ENCODE results near the gene MFAP2. TPM values are rescaled to one million over a fixed set of nuclear protein-coding genes. Genes with fewer than 3 reads are reported as not detected.

Gene MFAP2
- total RNA-seq, 2 donors from 2014 or later, result 120 to 170 TPM

- Histone ChIP-seq H3K27ac (ENCODE audit: low read depth, low read length) (no peak overlapping the region), H3K9ac (ENCODE audit: extremely low read depth, low read length, poor library complexity, severe bottlenecking) (no peak overlapping the region), H3K9me3 (ENCODE audit: control insufficient read depth, low read length) (no peaks in the 10 kb centered on the region), H3K27me3 (ENCODE audit: control insufficient read depth, insufficient read depth, low read length, poor library complexity, severe bottlenecking) (no peaks in the 10 kb centered on the region), H3K4me1 (ENCODE audit: control insufficient read depth, insufficient read depth, low read length) (no peaks in the 10 kb centered on the region), H3K4me3 (ENCODE audit: low read length) (peak overlapping the region; percentile 71), H3K36me3 (ENCODE audit: control insufficient read depth, insufficient read depth, low read length) (no peaks in the 10 kb centered on the region)
- no peaks in the 10 kb centered on the region for H3K9me3 Mint-ChIP-seq
- TF ChIP-seq, protein P1, sequence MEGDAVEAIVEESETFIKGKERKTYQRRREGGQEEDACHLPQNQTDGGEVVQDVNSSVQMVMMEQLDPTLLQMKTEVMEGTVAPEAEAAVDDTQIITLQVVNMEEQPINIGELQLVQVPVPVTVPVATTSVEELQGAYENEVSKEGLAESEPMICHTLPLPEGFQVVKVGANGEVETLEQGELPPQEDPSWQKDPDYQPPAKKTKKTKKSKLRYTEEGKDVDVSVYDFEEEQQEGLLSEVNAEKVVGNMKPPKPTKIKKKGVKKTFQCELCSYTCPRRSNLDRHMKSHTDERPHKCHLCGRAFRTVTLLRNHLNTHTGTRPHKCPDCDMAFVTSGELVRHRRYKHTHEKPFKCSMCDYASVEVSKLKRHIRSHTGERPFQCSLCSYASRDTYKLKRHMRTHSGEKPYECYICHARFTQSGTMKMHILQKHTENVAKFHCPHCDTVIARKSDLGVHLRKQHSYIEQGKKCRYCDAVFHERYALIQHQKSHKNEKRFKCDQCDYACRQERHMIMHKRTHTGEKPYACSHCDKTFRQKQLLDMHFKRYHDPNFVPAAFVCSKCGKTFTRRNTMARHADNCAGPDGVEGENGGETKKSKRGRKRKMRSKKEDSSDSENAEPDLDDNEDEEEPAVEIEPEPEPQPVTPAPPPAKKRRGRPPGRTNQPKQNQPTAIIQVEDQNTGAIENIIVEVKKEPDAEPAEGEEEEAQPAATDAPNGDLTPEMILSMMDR (conservative IDR thresholded peaks at IDR 0.05), result no peak
- H3K27me3 Mint-ChIP-seq (ENCODE audit: insufficient read depth), result no peaks in the 10 kb centered on the region
- no peak for DNase-seq
- H3K36me3 Mint-ChIP-seq (ENCODE audit: low read depth), result peaks cover 31% of the 10 kb centered on the region
- peaks cover 2% of the 10 kb centered on the region for H3K4me1 Mint-ChIP-seq
- WGBS, 2 experiments (ENCODE audit: insufficient coverage in 1 of 2, insufficient read length in 1 of 2), result 91 to 96% methylated on average over 12 to 14 of the region's 14 CpGs
- H3K27ac Mint-ChIP-seq, result no peak overlapping the region
- H3K4me3 Mint-ChIP-seq, result peak overlapping the region; percentile 35
Measured at GRCh38 chr1:16961297-16962133, 18.9 kb downstream of the MFAP2 start.

DNA sequence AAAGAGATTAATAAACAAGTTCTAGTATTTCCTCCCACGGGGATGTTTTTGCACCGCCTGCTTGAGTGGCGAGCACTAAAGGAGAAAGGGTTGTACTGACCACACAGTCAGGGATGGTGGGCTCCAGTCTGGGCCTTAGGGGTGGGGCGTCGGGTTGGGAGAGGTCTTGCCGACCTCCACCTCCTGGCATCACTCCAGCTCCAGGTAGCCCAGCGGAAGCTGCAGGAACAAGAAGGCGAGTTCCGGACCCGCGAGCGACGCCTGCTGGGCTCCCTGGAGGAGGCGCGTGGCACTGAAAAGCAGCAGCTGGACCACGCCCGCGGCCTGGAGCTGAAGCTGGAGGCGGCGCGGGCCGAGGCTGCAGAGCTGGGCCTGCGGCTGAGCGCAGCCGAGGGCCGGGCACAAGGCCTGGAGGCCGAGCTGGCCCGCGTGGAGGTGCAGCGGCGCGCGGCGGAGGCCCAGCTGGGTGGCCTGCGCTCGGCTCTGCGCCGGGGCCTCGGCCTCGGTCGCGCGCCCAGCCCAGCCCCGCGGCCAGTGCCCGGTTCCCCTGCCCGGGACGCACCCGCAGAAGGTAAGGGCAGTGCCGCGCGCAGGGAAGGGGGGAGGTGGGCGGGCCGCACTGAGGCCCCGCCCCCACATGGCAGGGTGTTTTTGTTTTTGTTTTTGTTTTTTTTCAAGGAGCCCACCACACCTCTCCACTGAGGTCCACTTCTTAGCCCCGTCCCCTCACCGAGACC is 19.7 kb downstream of the MFAP2 start:
- no peaks in the 10 kb centered on the region for H3K9me3 Mint-ChIP-seq
- H3K4me3 ChIP-seq (ENCODE audit: low read length), result peak overlapping the region; percentile 71
- H3K9me3 ChIP-seq (ENCODE audit: control insufficient read depth, low read length), result no peaks in the 10 kb centered on the region
- H3K27ac Mint-ChIP-seq, result peak overlapping the region; percentile 55
- peak; percentile 98 for DNase-seq
- H3K27ac ChIP-seq (ENCODE audit: low read depth, low read length), result no peak overlapping the region
- H3K4me3 Mint-ChIP-seq, result peak overlapping the region; percentile 35
- H3K9ac ChIP-seq (ENCODE audit: extremely low read depth, low read length, poor library complexity, severe bottlenecking), result no peak overlapping the region
- H3K4me1 ChIP-seq (ENCODE audit: control insufficient read depth, insufficient read depth, low read length), result no peaks in the 10 kb centered on the region
- H3K36me3 Mint-ChIP-seq (ENCODE audit: low read depth), result peaks cover 25% of the 10 kb centered on the region
- WGBS, 2 experiments (ENCODE audit: insufficient coverage in 1 of 2, insufficient read length in 1 of 2), result 8 to 58% methylated on average over 6 to 54 of the region's 57 CpGs
- peaks cover 2% of the 10 kb centered on the region for H3K4me1 Mint-ChIP-seq
- H3K27me3 ChIP-seq (ENCODE audit: control insufficient read depth, insufficient read depth, low read length, poor library complexity, severe bottlenecking), result no peaks in the 10 kb centered on the region
- TF ChIP-seq, protein P1 (conservative IDR thresholded peaks at IDR 0.05), result peak; percentile 88
- no peaks in the 10 kb centered on the region for H3K27me3 Mint-ChIP-seq (ENCODE audit: insufficient read depth)
- H3K36me3 ChIP-seq (ENCODE audit: control insufficient read depth, insufficient read depth, low read length), result peaks cover 5% of the 10 kb centered on the region

DNA sequence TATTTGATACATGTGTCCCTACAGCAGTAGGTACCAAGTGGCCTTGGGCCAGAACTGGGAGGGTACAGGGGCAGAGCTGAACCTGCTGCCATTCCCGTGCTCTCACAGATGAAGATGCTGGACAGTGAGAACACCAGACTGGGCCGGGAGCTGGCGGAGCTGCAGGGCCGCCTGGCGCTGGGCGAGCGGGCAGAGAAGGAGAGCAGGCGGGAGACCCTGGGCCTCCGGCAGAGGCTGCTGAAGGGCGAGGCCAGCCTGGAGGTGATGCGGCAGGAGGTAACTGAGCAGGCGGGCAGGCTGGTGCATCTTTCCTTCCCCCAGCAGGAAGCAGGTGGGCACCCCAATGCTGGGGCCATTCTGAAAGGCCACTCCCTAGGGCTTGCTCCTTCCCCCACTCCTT is 21.9 kb downstream of the MFAP2 start:
- TF ChIP-seq, protein P1 (conservative IDR thresholded peaks at IDR 0.05), result no peak
- WGBS, 2 experiments (ENCODE audit: insufficient coverage in 1 of 2, insufficient read length in 1 of 2), result 93 to 98% methylated on average over 9 to 12 of the region's 12 CpGs
- Histone ChIP-seq H3K4me1 (ENCODE audit: control insufficient read depth, insufficient read depth, low read length) (no peaks in the 10 kb centered on the region), H3K9ac (ENCODE audit: extremely low read depth, low read length, poor library complexity, severe bottlenecking) (no peak overlapping the region), H3K4me3 (ENCODE audit: low read length) (no peak overlapping the region), H3K27me3 (ENCODE audit: control insufficient read depth, insufficient read depth, low read length, poor library complexity, severe bottlenecking) (no peaks in the 10 kb centered on the region), H3K9me3 (ENCODE audit: control insufficient read depth, low read length) (no peaks in the 10 kb centered on the region), H3K36me3 (ENCODE audit: control insufficient read depth, insufficient read depth, low read length) (peaks cover 5% of the 10 kb centered on the region), H3K27ac (ENCODE audit: low read depth, low read length) (no peak overlapping the region)
- Mint-ChIP-seq H3K27me3 (ENCODE audit: insufficient read depth) (no peaks in the 10 kb centered on the region), H3K36me3 (ENCODE audit: low read depth) (peaks cover 20% of the 10 kb centered on the region), H3K27ac (no peak overlapping the region), H3K4me1 (peaks cover 2% of the 10 kb centered on the region), H3K4me3 (no peak overlapping the region), H3K9me3 (no peaks in the 10 kb centered on the region)
- peak; percentile 30 for DNase-seq

Measured in endodermal cell (in vitro differentiated cells).